ENCODE results near the gene RHOH. TPM values are rescaled to one million over a fixed set of nuclear protein-coding genes. Genes with fewer than 3 reads are reported as not detected.

Gene RHOH
- total and polyA plus RNA-seq, 4 donors = 0.74 to 4.1 (median 3.3) TPM

- intact Hi-C loops (cut with DNase I) = no loop called here
- H3K36me3 ChIP-seq (ENCODE audit: control insufficient read depth in 1 of 2, insufficient read depth in 2 of 2, low read length in 1 of 2) = no peaks in the 10 kb centered on the region
- no peaks in the 10 kb centered on the region for H3K27me3 ChIP-seq (ENCODE audit: control insufficient read depth in 1 of 2, insufficient read depth in 2 of 2, low read length in 1 of 2)
- DNase-seq (no peak), ATAC-seq (ENCODE audit: low FRiP score) (no peak)
- no peaks in the 10 kb centered on the region for H3K9me3 ChIP-seq (ENCODE audit: control insufficient read depth, low read length)
- no peaks in the 10 kb centered on the region for H3K4me1 ChIP-seq (ENCODE audit: control insufficient read depth in 1 of 2, insufficient read depth in 2 of 2, low read length in 2 of 2)
- no peak overlapping the region for H3K4me3 ChIP-seq (ENCODE audit: low read length in 2 of 2)
- H3K27ac ChIP-seq (ENCODE audit: low read depth in 1 of 2, low read length in 2 of 2) = no peak overlapping the region
- WGBS, 2 donors = 94% methylated on average over 5 of the region's 5 CpGs
These were observed 13.9 kb downstream of the RHOH start for GRCh38 chr4:40210776-40211175.

- Histone ChIP-seq H3K9me3 (ENCODE audit: control insufficient read depth, low read length) (no peaks in the 10 kb centered on the region), H3K27me3 (ENCODE audit: control insufficient read depth in 1 of 2, insufficient read depth in 2 of 2, low read length in 1 of 2) (no peaks in the 10 kb centered on the region), H3K4me3 (ENCODE audit: low read length in 2 of 2) (no peak overlapping the region), H3K4me1 (ENCODE audit: control insufficient read depth in 1 of 2, insufficient read depth in 2 of 2, low read length in 2 of 2) (no peaks in the 10 kb centered on the region), H3K36me3 (ENCODE audit: control insufficient read depth in 1 of 2, insufficient read depth in 2 of 2, low read length in 1 of 2) (no peaks in the 10 kb centered on the region), H3K27ac (ENCODE audit: low read depth in 1 of 2, low read length in 2 of 2) (no peak overlapping the region)
- intact Hi-C loops (cut with DNase I) = no loop called here
- ATAC-seq (ENCODE audit: low FRiP score) = no peak
- WGBS, 2 donors = 81 to 82% methylated on average over 13 of the region's 13 CpGs
- no peak for DNase-seq
These were observed 14.7 kb downstream of the RHOH start for GRCh38 chr4:40211224-40212185.

DNA sequence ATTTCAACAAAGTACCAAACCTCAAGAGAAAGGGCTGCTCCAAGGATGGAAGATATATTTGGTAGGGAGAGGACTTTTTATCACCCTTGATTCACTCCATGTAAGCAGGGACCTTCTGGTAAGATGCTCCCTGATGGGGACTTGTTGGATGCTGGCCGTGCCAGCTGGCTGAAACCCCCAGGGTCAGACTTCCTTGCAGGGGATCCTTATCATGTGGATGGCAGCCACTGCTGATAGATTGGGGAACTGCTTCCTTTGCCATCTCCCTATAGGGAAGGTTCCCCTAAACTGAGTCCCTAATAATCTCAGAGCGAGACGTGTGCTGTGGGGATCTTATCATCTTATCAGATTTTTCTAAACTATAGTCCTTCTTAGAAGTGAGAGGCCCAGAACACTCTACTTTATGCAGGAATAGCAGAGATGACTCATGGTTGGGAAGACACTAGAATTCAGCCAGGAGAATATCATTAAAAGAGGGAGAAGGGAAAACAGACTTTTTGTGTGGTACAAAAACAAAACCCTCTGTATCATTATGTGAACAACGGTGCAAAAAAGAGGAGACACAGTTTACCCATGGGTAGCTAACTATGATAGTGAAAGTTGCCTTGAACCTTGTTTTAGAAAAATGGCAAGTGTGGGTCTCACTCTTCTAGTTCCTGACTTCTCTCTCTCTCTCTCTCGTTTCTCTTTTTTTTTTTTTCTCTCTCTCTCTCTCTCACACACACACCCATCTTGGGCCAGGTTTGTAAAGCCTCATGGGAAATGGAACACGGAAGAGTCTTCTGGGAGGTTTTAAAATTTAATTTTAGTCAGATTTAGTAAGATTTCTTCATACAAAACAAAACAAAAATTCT lies 16.1 kb downstream of the RHOH start:
- ATAC-seq (ENCODE audit: low FRiP score) = no peak
- H3K9me3 ChIP-seq (ENCODE audit: control insufficient read depth, low read length) = no peaks in the 10 kb centered on the region
- no peak overlapping the region for H3K27ac ChIP-seq (ENCODE audit: low read depth in 1 of 2, low read length in 2 of 2)
- DNase-seq = no peak
- H3K27me3 ChIP-seq (ENCODE audit: control insufficient read depth in 1 of 2, insufficient read depth in 2 of 2, low read length in 1 of 2) = no peaks in the 10 kb centered on the region
- H3K4me3 ChIP-seq (ENCODE audit: low read length in 2 of 2) = no peak overlapping the region
- intact Hi-C loops (cut with DNase I) = no loop called here
- no peaks in the 10 kb centered on the region for H3K4me1 ChIP-seq (ENCODE audit: control insufficient read depth in 1 of 2, insufficient read depth in 2 of 2, low read length in 2 of 2)
- WGBS, 2 donors = 48 to 58% methylated on average over 6 of the region's 6 CpGs
- H3K36me3 ChIP-seq (ENCODE audit: control insufficient read depth in 1 of 2, insufficient read depth in 2 of 2, low read length in 1 of 2) = no peaks in the 10 kb centered on the region

DNA sequence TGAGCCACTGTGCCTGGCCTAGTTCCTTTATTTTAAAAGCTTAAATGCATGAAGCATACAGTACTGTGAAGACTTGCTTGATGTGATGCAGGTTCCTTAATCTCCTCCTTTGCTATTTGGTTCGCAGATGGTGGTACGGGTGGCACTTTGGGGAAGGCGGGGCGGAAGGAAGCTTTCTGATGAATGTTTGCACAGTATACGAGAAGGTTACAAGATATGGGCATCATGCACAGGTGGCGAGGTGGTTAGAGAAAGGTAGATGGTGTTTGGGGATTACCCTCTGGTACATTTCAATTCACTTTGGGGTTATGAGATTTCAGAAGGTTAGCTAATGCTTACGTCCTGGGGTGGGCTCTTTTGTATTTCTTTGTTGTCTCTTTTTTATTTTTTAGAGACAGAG lies 17.2 kb downstream of the RHOH start:
- Histone ChIP-seq H3K4me3 (ENCODE audit: low read length in 2 of 2) (no peak overlapping the region), H3K9me3 (ENCODE audit: control insufficient read depth, low read length) (no peaks in the 10 kb centered on the region), H3K36me3 (ENCODE audit: control insufficient read depth in 1 of 2, insufficient read depth in 2 of 2, low read length in 1 of 2) (no peaks in the 10 kb centered on the region), H3K27me3 (ENCODE audit: control insufficient read depth in 1 of 2, insufficient read depth in 2 of 2, low read length in 1 of 2) (no peaks in the 10 kb centered on the region), H3K27ac (ENCODE audit: low read depth in 1 of 2, low read length in 2 of 2) (no peak overlapping the region), H3K4me1 (ENCODE audit: control insufficient read depth in 1 of 2, insufficient read depth in 2 of 2, low read length in 2 of 2) (no peaks in the 10 kb centered on the region)
- DNase-seq = no peak
- intact Hi-C loops (cut with DNase I) = no loop called here
- ATAC-seq (ENCODE audit: low FRiP score) = no peak
- 92 to 97% methylated on average over 7 of the region's 7 CpGs for whole genome bisulfite sequencing, 2 donors

- no peak for ATAC-seq (ENCODE audit: low FRiP score)
- intact Hi-C loops (cut with DNase I) = no loop called here
- Histone ChIP-seq H3K9me3 (ENCODE audit: control insufficient read depth, low read length) (no peaks in the 10 kb centered on the region), H3K4me3 (ENCODE audit: low read length in 2 of 2) (no peak overlapping the region), H3K4me1 (ENCODE audit: control insufficient read depth in 1 of 2, insufficient read depth in 2 of 2, low read length in 2 of 2) (no peaks in the 10 kb centered on the region), H3K27me3 (ENCODE audit: control insufficient read depth in 1 of 2, insufficient read depth in 2 of 2, low read length in 1 of 2) (no peaks in the 10 kb centered on the region), H3K36me3 (ENCODE audit: control insufficient read depth in 1 of 2, insufficient read depth in 2 of 2, low read length in 1 of 2) (no peaks in the 10 kb centered on the region), H3K27ac (ENCODE audit: low read depth in 1 of 2, low read length in 2 of 2) (no peak overlapping the region)
- DNase-seq = no peak
- 71 to 76% methylated on average over 9 of the region's 9 CpGs for whole genome bisulfite sequencing, 2 donors
These were observed 18.0 kb downstream of the RHOH start for GRCh38 chr4:40214661-40215418.

- DNase-seq (no peak), ATAC-seq (ENCODE audit: low FRiP score) (no peak)
- no peak overlapping the region for H3K27ac ChIP-seq (ENCODE audit: low read depth in 1 of 2, low read length in 2 of 2)
- no peaks in the 10 kb centered on the region for H3K36me3 ChIP-seq (ENCODE audit: control insufficient read depth in 1 of 2, insufficient read depth in 2 of 2, low read length in 1 of 2)
- H3K4me1 ChIP-seq (ENCODE audit: control insufficient read depth in 1 of 2, insufficient read depth in 2 of 2, low read length in 2 of 2) = no peaks in the 10 kb centered on the region
- intact Hi-C loops (cut with DNase I) = no loop called here
- H3K4me3 ChIP-seq (ENCODE audit: low read length in 2 of 2) = no peak overlapping the region
- no peaks in the 10 kb centered on the region for H3K27me3 ChIP-seq (ENCODE audit: control insufficient read depth in 1 of 2, insufficient read depth in 2 of 2, low read length in 1 of 2)
- WGBS, 2 donors = 51 to 58% methylated on average over 4 of the region's 4 CpGs
- H3K9me3 ChIP-seq (ENCODE audit: control insufficient read depth, low read length) = no peaks in the 10 kb centered on the region
These were observed 20.0 kb downstream of the RHOH start for GRCh38 chr4:40216622-40217366.

DNA sequence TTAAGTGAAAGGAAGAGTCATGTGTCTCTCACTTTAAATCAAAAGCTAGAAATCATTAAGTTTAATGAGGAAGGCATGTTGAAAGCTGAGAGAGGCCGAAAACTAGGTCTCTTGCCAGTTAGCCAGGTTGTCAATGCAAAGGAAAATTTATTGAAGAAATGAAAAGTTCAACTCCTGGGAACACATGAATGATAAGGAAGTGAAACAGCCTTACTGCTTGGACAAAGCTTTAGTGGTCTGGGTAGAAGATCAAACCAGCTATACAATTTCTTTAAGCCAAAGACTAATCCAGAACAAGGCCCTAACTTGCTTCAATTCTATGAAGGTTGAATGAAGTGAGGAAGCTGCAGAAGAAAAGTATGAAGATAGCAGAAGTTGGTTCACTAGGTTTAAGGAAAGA lies 24.9 kb downstream of the RHOH start:
- Histone ChIP-seq H3K4me1 (ENCODE audit: control insufficient read depth in 1 of 2, insufficient read depth in 2 of 2, low read length in 2 of 2) (no peaks in the 10 kb centered on the region), H3K36me3 (ENCODE audit: control insufficient read depth in 1 of 2, insufficient read depth in 2 of 2, low read length in 1 of 2) (no peaks in the 10 kb centered on the region), H3K4me3 (ENCODE audit: low read length in 2 of 2) (no peak overlapping the region), H3K27me3 (ENCODE audit: control insufficient read depth in 1 of 2, insufficient read depth in 2 of 2, low read length in 1 of 2) (no peaks in the 10 kb centered on the region), H3K27ac (ENCODE audit: low read depth in 1 of 2, low read length in 2 of 2) (no peak overlapping the region), H3K9me3 (ENCODE audit: control insufficient read depth, low read length) (no peaks in the 10 kb centered on the region)
- no peak for ATAC-seq (ENCODE audit: low FRiP score)
- intact Hi-C loops (cut with DNase I) = no loop called here
- 74 to 76% methylated on average over 1 of the region's 1 CpG for WGBS, 2 donors
- DNase-seq = no peak

- WGBS, 2 donors = 80 to 95% methylated on average over 1 of the region's 1 CpG
- ATAC-seq (ENCODE audit: low FRiP score) (no peak), DNase-seq (no peak)
- no peaks in the 10 kb centered on the region for H3K36me3 ChIP-seq (ENCODE audit: control insufficient read depth in 1 of 2, insufficient read depth in 2 of 2, low read length in 1 of 2)
- H3K9me3 ChIP-seq (ENCODE audit: control insufficient read depth, low read length) = no peaks in the 10 kb centered on the region
- no peaks in the 10 kb centered on the region for H3K27me3 ChIP-seq (ENCODE audit: control insufficient read depth in 1 of 2, insufficient read depth in 2 of 2, low read length in 1 of 2)
- no peaks in the 10 kb centered on the region for H3K4me1 ChIP-seq (ENCODE audit: control insufficient read depth in 1 of 2, insufficient read depth in 2 of 2, low read length in 2 of 2)
- no peak overlapping the region for H3K4me3 ChIP-seq (ENCODE audit: low read length in 2 of 2)
- no peak overlapping the region for H3K27ac ChIP-seq (ENCODE audit: low read depth in 1 of 2, low read length in 2 of 2)
- intact Hi-C loops (cut with DNase I) = no loop called here
These were observed 26.5 kb downstream of the RHOH start for GRCh38 chr4:40223343-40223742.
